Measurements from ENCODE around the gene RAD54L2. TPM values are rescaled to one million over a fixed set of nuclear protein-coding genes. Genes with fewer than 3 reads are reported as not detected.

RAD54L2 gene
- total and polyA plus RNA-seq, 2 of the 4 experiments (the other 2 are of a cell fraction) = 6.8 to 24.2 TPM

- Histone ChIP-seq H3K9me1 (ENCODE audit: insufficient read depth, low read length) (peaks cover 7% of the 10 kb centered on the region; the same call in 1 of the 2 replicates), H2BK120ac (ENCODE audit: low read depth, low read length) (no peak overlapping the region), H3K27me3 (ENCODE audit: control insufficient read depth, insufficient read depth, low read length) (no peaks in the 10 kb centered on the region), H4K91ac (ENCODE audit: insufficient read depth, low read depth, low read length) (no peak overlapping the region), H3K4me3 (ENCODE audit: insufficient read depth, low read depth, low read length) (no peak overlapping the region), H4K20me1 (ENCODE audit: insufficient read depth, low read length) (peaks cover 14% of the 10 kb centered on the region), H2AK9ac (replicated peaks; ENCODE audit: low read depth, low read length, poor library complexity) (no peak overlapping the region), H3K4me2 (ENCODE audit: low read depth, low read length) (no peak overlapping the region), H2BK20ac (ENCODE audit: low read depth, low read length) (no peak overlapping the region), H3K9ac (ENCODE audit: low read depth, low read length) (no peak overlapping the region), H3K56ac (ENCODE audit: extremely low read depth, insufficient read depth, low read length) (no peak overlapping the region), H4K5ac (ENCODE audit: low read depth, low read length) (no peak overlapping the region), H3K4ac (ENCODE audit: low read depth, low read length) (no peak overlapping the region), H3K4me1 (ENCODE audit: control insufficient read depth, insufficient read depth, low read length) (peaks cover 6% of the 10 kb centered on the region; the same call in 1 of the 2 replicates), H3K27ac (ENCODE audit: insufficient read depth, low read length) (no peak overlapping the region), H3K18ac (ENCODE audit: low read depth, low read length) (no peak overlapping the region), H2BK5ac (ENCODE audit: low read depth, low read length, poor library complexity, severe bottlenecking) (no peak overlapping the region), H3K79me1 (ENCODE audit: low read depth in 1 of 2, low read length in 2 of 2) (peaks cover 26 to 67% of the 10 kb centered on the region in 2 experiments), H3K36me3 (ENCODE audit: control insufficient read depth, insufficient read depth, low read length) (peaks cover 6% of the 10 kb centered on the region), H2AK5ac (ENCODE audit: low read depth, low read length) (no peak overlapping the region), H3K23ac (ENCODE audit: low read depth, low read length) (no peak overlapping the region), H3K14ac (replicated peaks; ENCODE audit: low read depth, low read length) (no peak overlapping the region), H2BK15ac (ENCODE audit: low read depth, low read length) (no peak overlapping the region), H2AFZ (replicated peaks; ENCODE audit: low read length, poor library complexity) (no peak overlapping the region), H3K9me3 (ENCODE audit: control insufficient read depth, insufficient read depth, low read length) (no peaks in the 10 kb centered on the region), H4K8ac (ENCODE audit: low read depth in 2 of 2, low read length in 2 of 2) (no peak overlapping the region)
- TF ChIP-seq FOS (IDR thresholded peaks at IDR 0.05; ENCODE audit: low read depth, low read length) (no peak), USF2 (IDR thresholded peaks at IDR 0.05; ENCODE audit: low read depth, low read length) (no peak), RCOR1 (IDR thresholded peaks at IDR 0.05; ENCODE audit: insufficient replicate concordance, low read length) (no peak), POLR2A (IDR thresholded peaks at IDR 0.05; ENCODE audit: low read depth, low read length) (no peak), MAZ (IDR thresholded peaks at IDR 0.05; ENCODE audit: borderline replicate concordance, low read depth, low read length) (no peak), CHD1 (IDR thresholded peaks at IDR 0.05; ENCODE audit: low read depth, low read length) (no peak), CEBPB (IDR thresholded peaks at IDR 0.05; ENCODE audit: low read depth, low read length) (no peak), SMC3 (IDR thresholded peaks at IDR 0.05; ENCODE audit: low read depth, low read length) (no peak), NFE2L2 (IDR thresholded peaks at IDR 0.05; ENCODE audit: low read depth, low read length) (no peak), RAD21 (IDR thresholded peaks at IDR 0.05; ENCODE audit: low read length) (no peak), ELK1 (IDR thresholded peaks at IDR 0.05; ENCODE audit: borderline replicate concordance, low read depth, low read length) (no peak), MAFK (IDR thresholded peaks at IDR 0.05; ENCODE audit: low read depth, low read length) (no peak)
- intact Hi-C loops (cut with micrococcal nuclease) = no loop called here
- WGBS, 2 experiments (ENCODE audit: extremely low coverage in 2 of 2, insufficient read length in 1 of 2) = no CpG with 5 or more reads among the region's 5 CpGs
- in situ Hi-C loops (cut with MboI; ENCODE audit: low sequenced_read_pairs) = no loop called here
- POLR2A ChIA-PET (ENCODE audit: unreplicated experiment) = no interaction called here
- dilution Hi-C loops (cut with HindIII; ENCODE audit: low sequenced_read_pairs, unreplicated experiment) = no loop called here
- no peak for DNase-seq
- CTCF ChIA-PET = no interaction called here
- BruUV-seq (replicated peaks) = no TSS peak
- ATAC-seq (ENCODE audit: low read depth) = no peak
These were observed 19.5 kb downstream of the RAD54L2 start for GRCh38 chr3:51557993-51558392.
